Activated CD8-positive, alpha-beta memory T cell treated with anti-CD3 and anti-CD28 coated beads, Interleukin-2, amount 50 U/mL, for 48 hours (primary cell): ENCODE data around the gene CTIF.

Experiments
- DNase-seq: peaks from one replicate; pipeline ENCODE4 v3.0.0-alpha.2; 2020

The CTIF gene

GRCh38 chr18:48554610-48555400, 16.0 kb downstream of the CTIF start:
- no peak for DNase-seq

GRCh38 chr18:48555465-48555995, 16.7 kb downstream of the CTIF start:
- DNase-seq, result no peak

GRCh38 chr18:48557640-48558174, 18.9 kb downstream of the CTIF start:
- DNase-seq, result no peak

- no peak for DNase-seq
Measured at GRCh38 chr18:48558248-48558647, 19.4 kb downstream of the CTIF start.

GRCh38 chr18:48560491-48560890, 21.7 kb downstream of the CTIF start:
- DNase-seq, result no peak

- no peak for DNase-seq
Measured at GRCh38 chr18:48562075-48562474, 23.2 kb downstream of the CTIF start.

- DNase-seq, result no peak
Measured at GRCh38 chr18:48563027-48563426, 24.2 kb downstream of the CTIF start.

- DNase-seq, result no peak
Measured at GRCh38 chr18:48564139-48564538, 25.3 kb downstream of the CTIF start.

GRCh38 chr18:48565105-48565504, 26.3 kb downstream of the CTIF start:
- DNase-seq, result no peak

- DNase-seq, result no peak
Measured at GRCh38 chr18:48566589-48566988, 27.8 kb downstream of the CTIF start.

- DNase-seq, result no peak
Measured at GRCh38 chr18:48567388-48567787, 28.6 kb downstream of the CTIF start.

- no peak for DNase-seq
Measured at GRCh38 chr18:48569139-48569914, 30.5 kb downstream of the CTIF start.

GRCh38 chr18:48569915-48570264, 31.1 kb downstream of the CTIF start:
- no peak for DNase-seq

- DNase-seq, result no peak
Measured at GRCh38 chr18:48570313-48570712, 31.5 kb downstream of the CTIF start.

- DNase-seq, result no peak
Measured at GRCh38 chr18:48571639-48572384, 33.0 kb downstream of the CTIF start.

GRCh38 chr18:48572402-48573126, 33.7 kb downstream of the CTIF start:
- DNase-seq, result no peak

- DNase-seq, result no peak
Measured at GRCh38 chr18:48573632-48574283, 34.9 kb downstream of the CTIF start.

- DNase-seq, result no peak
Measured at GRCh38 chr18:48574667-48575300, 36.0 kb downstream of the CTIF start.

- DNase-seq, result no peak
Measured at GRCh38 chr18:48575301-48575657, 36.4 kb downstream of the CTIF start.

GRCh38 chr18:48575658-48576456, 37.0 kb downstream of the CTIF start:
- no peak for DNase-seq

- no peak for DNase-seq
Measured at GRCh38 chr18:48576457-48576771, 37.6 kb downstream of the CTIF start.
